Stimulated activated CD4-positive, alpha-beta T cell treated with anti-CD3 and anti-CD28 coated beads, Interleukin-15, amount 100 ng/mL, for 24 hours (primary cell): Measurements from ENCODE around the gene CLK3.
"Not testable (repeated sequence)": the region's sequence is repeated elsewhere in the genome, so short reads cannot be mapped to it uniquely, and the experiment has no call there.

Experiments used
- DNase-seq: peaks from one replicate; pipeline ENCODE4 v3.0.0-alpha.2; 2020

Gene CLK3

GRCh38 chr15:74646480-74646879 lies 30.8 kb downstream of the CLK3 start:
- DNase-seq = no peak

GRCh38 chr15:74648051-74648842 lies 32.6 kb downstream of the CLK3 start:
- DNase-seq = no peak

- no peak for DNase-seq
Measured at GRCh38 chr15:74651242-74651741, 35.7 kb downstream of the CLK3 start.

GRCh38 chr15:74653426-74654102 lies 37.9 kb downstream of the CLK3 start:
- DNase-seq = no peak

GRCh38 chr15:74655424-74655823 lies 39.8 kb downstream of the CLK3 start:
- no peak for DNase-seq

- no peak for DNase-seq
Measured at GRCh38 chr15:74656935-74657535, 41.4 kb downstream of the CLK3 start.

- no peak for DNase-seq
Measured at GRCh38 chr15:74657846-74658245, 42.2 kb downstream of the CLK3 start.

- DNase-seq = not testable (repeated sequence)
Measured at GRCh38 chr15:74661280-74661679, 45.6 kb downstream of the CLK3 start.

- DNase-seq = no peak
Measured at GRCh38 chr15:74662064-74662860, 46.6 kb downstream of the CLK3 start.

- DNase-seq = no peak
Measured at GRCh38 chr15:74663303-74664027, 47.8 kb downstream of the CLK3 start.

- DNase-seq = no peak
Measured at GRCh38 chr15:74664028-74664616, 48.5 kb downstream of the CLK3 start.

GRCh38 chr15:74664670-74665069 lies 49.0 kb downstream of the CLK3 start:
- DNase-seq = no peak

- DNase-seq = no peak
Measured at GRCh38 chr15:74667975-74668374, 52.3 kb downstream of the CLK3 start.

- DNase-seq = no peak
Measured at GRCh38 chr15:74669627-74670026, 54.0 kb downstream of the CLK3 start.

- DNase-seq = no peak
Measured at GRCh38 chr15:74674161-74674560, 58.5 kb downstream of the CLK3 start.

- no peak for DNase-seq
Measured at GRCh38 chr15:74676801-74677200, 61.2 kb downstream of the CLK3 start.
